SK-N-SH treated with all-trans-retinoic acid at 6 μM for 48 hours (cell line): Measurements from ENCODE around the gene CWC27.

ENCODE experiments used
- ATAC-seq: fragments of 200-7000 bp; cut with Tn5 transposase; 3 replicates; pipeline ENCODE4 v1.9.1; 2020; ENCODE audit warnings: mild to moderate bottlenecking, moderate library complexity
- ARNTL ChIP-seq: fragments of 450-650 bp; formaldehyde crosslinking; IDR thresholded peaks from 2 replicates; pipeline ENCODE4 v1.5.0; 2020; ENCODE audit warnings: low read depth, mild to moderate bottlenecking, moderate library complexity, borderline replicate concordance
- BACH2 ChIP-seq: fragments of 250-450 bp; sonication (Bioruptor Pico); IDR thresholded peaks from 2 replicates; pipeline ENCODE4 v1.9.0; 2021; ENCODE audit warnings: mild to moderate bottlenecking, borderline replicate concordance
- CREB5 ChIP-seq: fragments of 250-450 bp; sonication (Bioruptor Pico); IDR thresholded peaks from 2 replicates; pipeline ENCODE4 v1.5.1; 2020; ENCODE audit warnings: low read depth, mild to moderate bottlenecking, moderate library complexity
- CSDC2 ChIP-seq: fragments of 250-450 bp; sonication (Bioruptor Pico); IDR thresholded peaks from 2 replicates; pipeline ENCODE4 v1.5.0; 2020; ENCODE audit warnings: mild to moderate bottlenecking, moderate library complexity
- CSRNP3 ChIP-seq: fragments of 250-450 bp; sonication (Bioruptor Pico); IDR thresholded peaks from 2 replicates; pipeline ENCODE4 v1.5.1; 2021; ENCODE audit warnings: mild to moderate bottlenecking, moderate library complexity
- ESRRG ChIP-seq: fragments of 250-450 bp; sonication (Bioruptor Pico); IDR thresholded peaks from 2 replicates; pipeline ENCODE4 v1.6.1; 2021; ENCODE audit warnings: mild to moderate bottlenecking
- GLIS3 ChIP-seq: fragments of 250-450 bp; sonication (Bioruptor Pico); IDR thresholded peaks from 2 replicates; pipeline ENCODE4 v1.5.0; 2020; ENCODE audit warnings: mild to moderate bottlenecking, moderate library complexity
- ISL1 ChIP-seq: fragments of 250-450 bp; sonication (Bioruptor Pico); IDR thresholded peaks from 2 replicates; pipeline ENCODE4 v2.1.2; 2022; ENCODE audit warnings: mild to moderate bottlenecking, moderate library complexity
- OSR1 ChIP-seq: fragments of 250-450 bp; sonication (Bioruptor Pico); IDR thresholded peaks from 2 replicates; pipeline ENCODE4 v1.8.0; 2022; ENCODE audit warnings: moderate library complexity, mild to moderate bottlenecking, inconsistent platforms
- PATZ1 ChIP-seq: fragments of 250-450 bp; sonication (Bioruptor Pico); IDR thresholded peaks from 2 replicates; pipeline ENCODE4 v1.8.0; 2020; ENCODE audit warnings: mild to moderate bottlenecking, moderate library complexity, borderline replicate concordance
- POU6F1 ChIP-seq: fragments of 250-450 bp; sonication (Bioruptor Pico); IDR thresholded peaks from 2 replicates; pipeline ENCODE4 v1.8.0; 2021; ENCODE audit warnings: low read depth, mild to moderate bottlenecking, moderate library complexity, borderline replicate concordance
- PPARA ChIP-seq: fragments of 250-450 bp; sonication (Bioruptor Pico); IDR thresholded peaks from 2 replicates; pipeline ENCODE4 v1.5.0; 2020; ENCODE audit warnings: mild to moderate bottlenecking, borderline replicate concordance
- RARB ChIP-seq: fragments of 250-450 bp; sonication (Bioruptor Pico); IDR thresholded peaks from 2 replicates; pipeline ENCODE4 v1.8.0; 2021; ENCODE audit warnings: mild to moderate bottlenecking, moderate library complexity
- SNAI2 ChIP-seq: fragments of 250-450 bp; sonication (Bioruptor Pico); IDR thresholded peaks from 2 replicates; pipeline ENCODE4 v1.5.0; 2020; ENCODE audit warnings: mild to moderate bottlenecking, moderate library complexity
- TCF4 ChIP-seq: fragments of 250-450 bp; sonication (Bioruptor Pico); IDR thresholded peaks from 2 replicates; pipeline ENCODE4 v1.8.0; 2021; ENCODE audit warnings: mild to moderate bottlenecking, moderate library complexity, borderline replicate concordance
- TOX ChIP-seq: fragments of 250-450 bp; sonication (Bioruptor Pico); IDR thresholded peaks from 2 replicates; pipeline ENCODE4 v1.8.0; 2021; ENCODE audit warnings: mild to moderate bottlenecking, moderate library complexity, borderline replicate concordance
- TSHZ2 ChIP-seq: fragments of 250-450 bp; sonication (Bioruptor Pico); IDR thresholded peaks from 2 replicates; pipeline ENCODE4 v1.5.0; 2020; ENCODE audit warnings: mild to moderate bottlenecking, moderate library complexity
- ZC3H10 ChIP-seq: fragments of 250-450 bp; sonication (Bioruptor Pico); IDR thresholded peaks from 2 replicates; pipeline ENCODE4 v1.5.1; 2021; ENCODE audit warnings: mild to moderate bottlenecking, moderate library complexity
- ZFP3 ChIP-seq: fragments of 250-450 bp; sonication (Bioruptor Pico); IDR thresholded peaks from 2 replicates; pipeline ENCODE4 v1.5.0; 2020; ENCODE audit warnings: mild to moderate bottlenecking, moderate library complexity
- ZFP30 ChIP-seq: fragments of 450-650 bp; formaldehyde crosslinking; IDR thresholded peaks from 2 replicates; pipeline ENCODE4 v1.5.0; 2022; ENCODE audit warnings: mild to moderate bottlenecking, moderate library complexity
- ZNF565 ChIP-seq: fragments of 450-650 bp; formaldehyde crosslinking; conservative IDR thresholded peaks from 2 replicates; pipeline ENCODE4 v1.5.0; 2020; ENCODE audit warnings: low read depth, mild to moderate bottlenecking, moderate library complexity
- ZNF70 ChIP-seq: fragments of 450-650 bp; formaldehyde crosslinking; IDR thresholded peaks from 2 replicates; pipeline ENCODE4 v1.5.0; 2020; ENCODE audit warnings: mild to moderate bottlenecking, moderate library complexity
- ZNF8 ChIP-seq: fragments of 450-650 bp; formaldehyde crosslinking; IDR thresholded peaks from 2 replicates; pipeline ENCODE4 v1.5.0; 2020; ENCODE audit warnings: mild to moderate bottlenecking, moderate library complexity

The CWC27 gene

GRCh38 chr5:64949331-64949730, 180.6 kb downstream of the CWC27 start:
- ATAC-seq = no peak
- TF ChIP-seq ARNTL (CRISPR knock-in tag) (no peak), CREB5 (CRISPR knock-in tag) (no peak), POU6F1 (CRISPR knock-in tag) (no peak), TCF4 (CRISPR knock-in tag) (no peak), GLIS3 (CRISPR knock-in tag) (no peak), PPARA (no peak), RARB (CRISPR knock-in tag) (no peak), ZC3H10 (CRISPR knock-in tag) (no peak), TSHZ2 (no peak), ZFP3 (no peak), ESRRG (CRISPR knock-in tag) (no peak), OSR1 (CRISPR knock-in tag) (no peak), ISL1 (CRISPR knock-in tag) (no peak), ZNF70 (CRISPR knock-in tag) (no peak)

- no peak for TF ChIP-seq BACH2 (CRISPR knock-in tag)
- TF ChIP-seq, all 23 proteins: peak for 0
Observed at GRCh38 chr5:64952951-64953673, 184.4 kb downstream of the CWC27 start.

GRCh38 chr5:64954518-64954917, 185.8 kb downstream of the CWC27 start:
- ATAC-seq = no peak
- TF ChIP-seq ESRRG (CRISPR knock-in tag) = no peak
- TF ChIP-seq CSDC2 (CRISPR knock-in tag) = no peak
- TF ChIP-seq SNAI2 (CRISPR knock-in tag) = no peak
- no peak for TF ChIP-seq OSR1 (CRISPR knock-in tag)
- no peak for TF ChIP-seq ZNF8
- TF ChIP-seq ISL1 (CRISPR knock-in tag) = no peak
- no peak for TF ChIP-seq ZC3H10 (CRISPR knock-in tag)
- TF ChIP-seq ZNF565 (CRISPR knock-in tag) = no peak
- TF ChIP-seq TCF4 (CRISPR knock-in tag) = no peak
- no peak for TF ChIP-seq TOX (CRISPR knock-in tag)
- no peak for TF ChIP-seq GLIS3 (CRISPR knock-in tag)
- no peak for TF ChIP-seq ZFP30
- no peak for TF ChIP-seq PPARA
- no peak for TF ChIP-seq RARB (CRISPR knock-in tag)
- TF ChIP-seq CSRNP3 (CRISPR knock-in tag) = no peak
- TF ChIP-seq CREB5 (CRISPR knock-in tag) = no peak
- no peak for TF ChIP-seq BACH2 (CRISPR knock-in tag)
- no peak for TF ChIP-seq POU6F1 (CRISPR knock-in tag)
- TF ChIP-seq PATZ1 (CRISPR knock-in tag) = no peak

More at GRCh38 chr5:64952951-64953673, 184.4 kb downstream of the CWC27 start:
- no peak for ATAC-seq
